ENCODE data around the gene TIMM8B.

TIMM8B gene

DNA sequence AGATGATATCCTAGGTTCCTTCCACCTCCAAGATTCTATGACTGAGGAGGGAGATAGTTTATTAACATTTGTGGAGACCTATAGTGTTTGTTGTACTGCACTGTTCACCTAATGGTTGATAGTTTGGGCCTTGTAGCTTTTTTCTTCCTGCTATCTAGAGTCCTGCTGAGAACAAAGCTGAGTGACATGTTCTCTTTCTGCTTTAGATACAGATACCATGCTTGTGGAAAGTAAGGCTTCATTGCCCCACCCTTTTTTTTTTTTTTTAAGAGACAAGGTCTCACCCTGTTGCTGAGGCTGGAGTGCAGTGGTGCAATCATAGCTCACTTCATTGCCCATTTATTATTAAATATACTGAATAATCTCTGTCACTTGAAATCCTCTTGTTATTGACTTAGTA lies 49.0 kb downstream of the TIMM8B start:
- Histone ChIP-seq H3K9me3 (ENCODE audit: control insufficient read depth, low read length) (no peaks in the 10 kb centered on the region), H3K27me3 (ENCODE audit: control insufficient read depth, insufficient read depth, low read length) (no peaks in the 10 kb centered on the region), H3K4me2 (ENCODE audit: low read length) (no peak overlapping the region), H3K9ac (no peak overlapping the region), H3K79me2 (no peaks in the 10 kb centered on the region), H3K4me1 (no peaks in the 10 kb centered on the region), H3K27ac (no peak overlapping the region), H3K36me3 (ENCODE audit: control insufficient read depth, insufficient read depth, low read length) (no peaks in the 10 kb centered on the region), H3K4me3 (ENCODE audit: low read depth, low read length) (no peak overlapping the region), H2AFZ (no peak overlapping the region)
- TF ChIP-seq, protein P1, sequence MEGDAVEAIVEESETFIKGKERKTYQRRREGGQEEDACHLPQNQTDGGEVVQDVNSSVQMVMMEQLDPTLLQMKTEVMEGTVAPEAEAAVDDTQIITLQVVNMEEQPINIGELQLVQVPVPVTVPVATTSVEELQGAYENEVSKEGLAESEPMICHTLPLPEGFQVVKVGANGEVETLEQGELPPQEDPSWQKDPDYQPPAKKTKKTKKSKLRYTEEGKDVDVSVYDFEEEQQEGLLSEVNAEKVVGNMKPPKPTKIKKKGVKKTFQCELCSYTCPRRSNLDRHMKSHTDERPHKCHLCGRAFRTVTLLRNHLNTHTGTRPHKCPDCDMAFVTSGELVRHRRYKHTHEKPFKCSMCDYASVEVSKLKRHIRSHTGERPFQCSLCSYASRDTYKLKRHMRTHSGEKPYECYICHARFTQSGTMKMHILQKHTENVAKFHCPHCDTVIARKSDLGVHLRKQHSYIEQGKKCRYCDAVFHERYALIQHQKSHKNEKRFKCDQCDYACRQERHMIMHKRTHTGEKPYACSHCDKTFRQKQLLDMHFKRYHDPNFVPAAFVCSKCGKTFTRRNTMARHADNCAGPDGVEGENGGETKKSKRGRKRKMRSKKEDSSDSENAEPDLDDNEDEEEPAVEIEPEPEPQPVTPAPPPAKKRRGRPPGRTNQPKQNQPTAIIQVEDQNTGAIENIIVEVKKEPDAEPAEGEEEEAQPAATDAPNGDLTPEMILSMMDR (IDR thresholded peaks at IDR 0.05): no peak

All from parathyroid adenoma (tissue), 2 donors.